ENCODE measurements around the gene PRPH2.

The PRPH2 gene

DNA sequence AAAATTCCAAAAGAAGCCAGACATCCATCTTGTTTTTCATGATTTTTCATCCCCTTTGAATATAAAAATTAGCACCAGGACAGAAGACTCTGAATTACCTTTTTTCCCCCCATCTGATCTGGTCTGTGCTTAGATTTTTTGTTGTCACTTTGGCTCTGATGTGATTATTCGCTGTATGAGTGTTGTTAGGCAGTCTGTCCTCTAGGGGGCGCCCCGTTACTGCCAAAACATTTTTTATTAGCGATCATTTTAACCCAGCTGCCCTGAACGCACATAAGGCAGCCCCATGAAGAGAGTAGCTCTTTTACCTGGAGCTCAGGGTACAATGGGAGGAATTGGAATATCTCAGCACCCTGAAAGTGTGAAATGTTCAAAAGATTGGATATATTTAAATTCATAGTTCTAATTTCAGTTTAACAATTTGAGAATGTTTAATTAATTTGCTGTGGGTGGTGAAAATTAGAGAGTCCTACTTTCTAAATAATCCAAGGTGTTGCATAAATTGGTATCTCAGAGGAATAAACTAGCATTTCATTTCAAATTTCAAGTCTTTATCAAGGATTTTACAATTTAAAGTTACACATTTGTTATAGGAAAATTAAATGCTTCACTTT lies 60.8 kb downstream of the PRPH2 start:
- Histone ChIP-seq H3K4me3 (ENCODE audit: insufficient read depth, low read length, poor library complexity, severe bottlenecking) (no peak overlapping the region), H3K27me3 (ENCODE audit: low read length) (no peaks in the 10 kb centered on the region), H3K9me2 (replicated peaks; ENCODE audit: insufficient read depth, low read length) (no peaks in the 10 kb centered on the region), H3K4me2 (ENCODE audit: low read depth, low read length, poor library complexity, severe bottlenecking) (no peak overlapping the region), H3K9ac (ENCODE audit: low read length) (no peak overlapping the region), H4K20me1 (ENCODE audit: low read depth, low read length) (no peaks in the 10 kb centered on the region), H3K79me2 (ENCODE audit: insufficient read depth, low read length) (no peaks in the 10 kb centered on the region), H3K27ac (ENCODE audit: low read depth, low read length) (no peak overlapping the region), H2AFZ (ENCODE audit: low read depth, low read length, severe bottlenecking) (peak overlapping the region; percentile 37), H3K9me3 (ENCODE audit: insufficient read depth, low read length) (no peaks in the 10 kb centered on the region), H3F3A (ENCODE audit: insufficient read depth) (peaks cover 16% of the 10 kb centered on the region), H3K36me3 (ENCODE audit: low read length) (peaks cover 42% of the 10 kb centered on the region)
- TF ChIP-seq, protein P1, sequence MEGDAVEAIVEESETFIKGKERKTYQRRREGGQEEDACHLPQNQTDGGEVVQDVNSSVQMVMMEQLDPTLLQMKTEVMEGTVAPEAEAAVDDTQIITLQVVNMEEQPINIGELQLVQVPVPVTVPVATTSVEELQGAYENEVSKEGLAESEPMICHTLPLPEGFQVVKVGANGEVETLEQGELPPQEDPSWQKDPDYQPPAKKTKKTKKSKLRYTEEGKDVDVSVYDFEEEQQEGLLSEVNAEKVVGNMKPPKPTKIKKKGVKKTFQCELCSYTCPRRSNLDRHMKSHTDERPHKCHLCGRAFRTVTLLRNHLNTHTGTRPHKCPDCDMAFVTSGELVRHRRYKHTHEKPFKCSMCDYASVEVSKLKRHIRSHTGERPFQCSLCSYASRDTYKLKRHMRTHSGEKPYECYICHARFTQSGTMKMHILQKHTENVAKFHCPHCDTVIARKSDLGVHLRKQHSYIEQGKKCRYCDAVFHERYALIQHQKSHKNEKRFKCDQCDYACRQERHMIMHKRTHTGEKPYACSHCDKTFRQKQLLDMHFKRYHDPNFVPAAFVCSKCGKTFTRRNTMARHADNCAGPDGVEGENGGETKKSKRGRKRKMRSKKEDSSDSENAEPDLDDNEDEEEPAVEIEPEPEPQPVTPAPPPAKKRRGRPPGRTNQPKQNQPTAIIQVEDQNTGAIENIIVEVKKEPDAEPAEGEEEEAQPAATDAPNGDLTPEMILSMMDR (IDR thresholded peaks at IDR 0.05; ENCODE audit: insufficient read depth, low read length, poor library complexity, severe bottlenecking) = peak; percentile 99
- TF ChIP-seq EZH2phosphoT487 (conservative IDR thresholded peaks at IDR 0.05; ENCODE audit: low read length) = no peak

DNA sequence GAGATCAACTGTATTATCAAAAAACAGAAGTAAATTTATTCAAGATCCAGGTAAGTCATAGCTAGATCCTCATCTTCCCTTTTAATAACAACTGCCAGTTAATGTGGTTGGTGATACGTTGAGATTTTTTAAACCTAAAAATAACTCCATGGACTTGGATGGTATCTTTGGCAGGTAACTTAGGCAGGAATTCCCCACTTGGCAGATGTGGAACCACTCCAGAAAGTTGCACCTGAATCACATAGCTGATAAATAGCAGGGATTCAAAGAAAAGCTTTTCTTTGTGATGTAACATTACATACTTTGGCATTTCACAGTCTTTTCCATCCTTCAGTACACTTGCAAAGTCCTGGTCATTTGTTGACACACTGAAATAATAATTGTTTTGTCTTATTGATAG lies 62.6 kb downstream of the PRPH2 start:
- H3K27me3 ChIP-seq (ENCODE audit: low read length) = no peaks in the 10 kb centered on the region
- H3K27ac ChIP-seq (ENCODE audit: low read depth, low read length) = no peak overlapping the region
- no peak for TF ChIP-seq EZH2phosphoT487 (conservative IDR thresholded peaks at IDR 0.05; ENCODE audit: low read length)
- TF ChIP-seq, protein P1 (IDR thresholded peaks at IDR 0.05; ENCODE audit: insufficient read depth, low read length, poor library complexity, severe bottlenecking) = no peak
- H3F3A ChIP-seq (ENCODE audit: insufficient read depth) = peaks cover 16% of the 10 kb centered on the region
- no peaks in the 10 kb centered on the region for H3K9me2 ChIP-seq (replicated peaks; ENCODE audit: insufficient read depth, low read length)
- H3K9me3 ChIP-seq (ENCODE audit: insufficient read depth, low read length) = no peaks in the 10 kb centered on the region
- no peaks in the 10 kb centered on the region for H3K79me2 ChIP-seq (ENCODE audit: insufficient read depth, low read length)
- H3K4me3 ChIP-seq (ENCODE audit: insufficient read depth, low read length, poor library complexity, severe bottlenecking) = no peak overlapping the region
- H3K9ac ChIP-seq (ENCODE audit: low read length) = no peak overlapping the region
- no peak overlapping the region for H3K4me2 ChIP-seq (ENCODE audit: low read depth, low read length, poor library complexity, severe bottlenecking)
- H4K20me1 ChIP-seq (ENCODE audit: low read depth, low read length) = no peaks in the 10 kb centered on the region
- no peak overlapping the region for H2AFZ ChIP-seq (ENCODE audit: low read depth, low read length, severe bottlenecking)
- H3K36me3 ChIP-seq (ENCODE audit: low read length) = peaks cover 36% of the 10 kb centered on the region

DNA sequence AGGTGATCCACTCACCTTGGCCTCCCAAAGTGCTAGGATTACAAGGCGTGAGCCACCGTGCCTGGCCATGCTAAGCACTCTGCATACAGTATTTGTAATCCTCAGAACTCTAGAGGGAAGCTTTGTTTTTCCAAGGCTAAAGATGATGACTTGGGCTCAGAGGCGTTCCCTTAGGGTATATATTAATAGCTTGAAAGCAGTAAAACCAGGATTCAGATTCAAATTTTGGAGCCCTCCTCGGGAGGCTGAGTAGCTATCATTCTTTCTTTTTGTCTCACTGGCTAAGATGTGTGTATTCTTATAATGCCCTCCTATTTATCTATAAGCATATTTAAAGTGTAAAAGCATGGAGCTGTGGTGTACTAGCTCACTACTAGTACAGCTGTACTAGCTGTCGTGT lies 68.5 kb downstream of the PRPH2 start:
- TF ChIP-seq, protein P1 (IDR thresholded peaks at IDR 0.05; ENCODE audit: insufficient read depth, low read length, poor library complexity, severe bottlenecking) = no peak
- no peak for TF ChIP-seq EZH2phosphoT487 (conservative IDR thresholded peaks at IDR 0.05; ENCODE audit: low read length)
- no peak overlapping the region for H3K27ac ChIP-seq (ENCODE audit: low read depth, low read length)
- no peak overlapping the region for H2AFZ ChIP-seq (ENCODE audit: low read depth, low read length, severe bottlenecking)
- H3K4me2 ChIP-seq (ENCODE audit: low read depth, low read length, poor library complexity, severe bottlenecking) = no peak overlapping the region
- H3F3A ChIP-seq (ENCODE audit: insufficient read depth) = peaks cover 6% of the 10 kb centered on the region; the same call in 1 of the 2 replicates
- no peaks in the 10 kb centered on the region for H3K79me2 ChIP-seq (ENCODE audit: insufficient read depth, low read length)
- H4K20me1 ChIP-seq (ENCODE audit: low read depth, low read length) = no peaks in the 10 kb centered on the region
- H3K27me3 ChIP-seq (ENCODE audit: low read length) = no peaks in the 10 kb centered on the region
- no peaks in the 10 kb centered on the region for H3K9me3 ChIP-seq (ENCODE audit: insufficient read depth, low read length)
- no peaks in the 10 kb centered on the region for H3K9me2 ChIP-seq (replicated peaks; ENCODE audit: insufficient read depth, low read length)
- H3K9ac ChIP-seq (ENCODE audit: low read length) = no peak overlapping the region
- no peak overlapping the region for H3K4me3 ChIP-seq (ENCODE audit: insufficient read depth, low read length, poor library complexity, severe bottlenecking)
- H3K36me3 ChIP-seq (ENCODE audit: low read length) = peaks cover 20% of the 10 kb centered on the region; the same call in 1 of the 2 replicates

All from SU-DHL-6 (cell line).